SK-N-SH treated with all-trans-retinoic acid at 6 μM for 48 hours (cell line): Measurements from ENCODE around the gene STARD6.

Experiments
- ATAC-seq: fragments of 200-7000 bp; cut with Tn5 transposase; 3 replicates; pipeline ENCODE4 v1.9.1; 2020; ENCODE audit warnings: mild to moderate bottlenecking, moderate library complexity
- BACH2 ChIP-seq: fragments of 250-450 bp; sonication (Bioruptor Pico); IDR thresholded peaks from 2 replicates; pipeline ENCODE4 v1.9.0; 2021; ENCODE audit warnings: mild to moderate bottlenecking, borderline replicate concordance
- CSDC2 ChIP-seq: fragments of 250-450 bp; sonication (Bioruptor Pico); IDR thresholded peaks from 2 replicates; pipeline ENCODE4 v1.5.0; 2020; ENCODE audit warnings: mild to moderate bottlenecking, moderate library complexity
- ESRRG ChIP-seq: fragments of 250-450 bp; sonication (Bioruptor Pico); IDR thresholded peaks from 2 replicates; pipeline ENCODE4 v1.6.1; 2021; ENCODE audit warnings: mild to moderate bottlenecking
- GLIS3 ChIP-seq: fragments of 250-450 bp; sonication (Bioruptor Pico); IDR thresholded peaks from 2 replicates; pipeline ENCODE4 v1.5.0; 2020; ENCODE audit warnings: mild to moderate bottlenecking, moderate library complexity
- ISL1 ChIP-seq: fragments of 250-450 bp; sonication (Bioruptor Pico); IDR thresholded peaks from 2 replicates; pipeline ENCODE4 v2.1.2; 2022; ENCODE audit warnings: mild to moderate bottlenecking, moderate library complexity
- OSR1 ChIP-seq: fragments of 250-450 bp; sonication (Bioruptor Pico); IDR thresholded peaks from 2 replicates; pipeline ENCODE4 v1.8.0; 2022; ENCODE audit warnings: moderate library complexity, mild to moderate bottlenecking, inconsistent platforms
- RARB ChIP-seq: fragments of 250-450 bp; sonication (Bioruptor Pico); IDR thresholded peaks from 2 replicates; pipeline ENCODE4 v1.8.0; 2021; ENCODE audit warnings: mild to moderate bottlenecking, moderate library complexity
- SNAI2 ChIP-seq: fragments of 250-450 bp; sonication (Bioruptor Pico); IDR thresholded peaks from 2 replicates; pipeline ENCODE4 v1.5.0; 2020; ENCODE audit warnings: mild to moderate bottlenecking, moderate library complexity
- TCF4 ChIP-seq: fragments of 250-450 bp; sonication (Bioruptor Pico); IDR thresholded peaks from 2 replicates; pipeline ENCODE4 v1.8.0; 2021; ENCODE audit warnings: mild to moderate bottlenecking, moderate library complexity, borderline replicate concordance
- TOX ChIP-seq: fragments of 250-450 bp; sonication (Bioruptor Pico); IDR thresholded peaks from 2 replicates; pipeline ENCODE4 v1.8.0; 2021; ENCODE audit warnings: mild to moderate bottlenecking, moderate library complexity, borderline replicate concordance
- ZC3H10 ChIP-seq: fragments of 250-450 bp; sonication (Bioruptor Pico); IDR thresholded peaks from 2 replicates; pipeline ENCODE4 v1.5.1; 2021; ENCODE audit warnings: mild to moderate bottlenecking, moderate library complexity
- ZFP3 ChIP-seq: fragments of 250-450 bp; sonication (Bioruptor Pico); IDR thresholded peaks from 2 replicates; pipeline ENCODE4 v1.5.0; 2020; ENCODE audit warnings: mild to moderate bottlenecking, moderate library complexity
- ZFP30 ChIP-seq: fragments of 450-650 bp; formaldehyde crosslinking; IDR thresholded peaks from 2 replicates; pipeline ENCODE4 v1.5.0; 2022; ENCODE audit warnings: mild to moderate bottlenecking, moderate library complexity
- ZNF565 ChIP-seq: fragments of 450-650 bp; formaldehyde crosslinking; conservative IDR thresholded peaks from 2 replicates; pipeline ENCODE4 v1.5.0; 2020; ENCODE audit warnings: low read depth, mild to moderate bottlenecking, moderate library complexity
- ZNF70 ChIP-seq: fragments of 450-650 bp; formaldehyde crosslinking; IDR thresholded peaks from 2 replicates; pipeline ENCODE4 v1.5.0; 2020; ENCODE audit warnings: mild to moderate bottlenecking, moderate library complexity
- TF ChIP-seq, protein P1 (sequence below): fragments of 250-450 bp; sonication (Bioruptor Pico); IDR thresholded peaks from 2 replicates; pipeline ENCODE4 v1.8.0; 2020; ENCODE audit warnings: mild to moderate bottlenecking, moderate library complexity, borderline replicate concordance
- TF ChIP-seq, protein P2 (sequence below): fragments of 250-450 bp; sonication (Bioruptor Pico); IDR thresholded peaks from 2 replicates; pipeline ENCODE4 v1.5.0; 2020; ENCODE audit warnings: mild to moderate bottlenecking, moderate library complexity
- TF ChIP-seq, protein P3 (sequence below): fragments of 250-450 bp; sonication (Bioruptor Pico); IDR thresholded peaks from 2 replicates; pipeline ENCODE4 v1.5.1; 2020; ENCODE audit warnings: low read depth, mild to moderate bottlenecking, moderate library complexity

STARD6 gene

DNA sequence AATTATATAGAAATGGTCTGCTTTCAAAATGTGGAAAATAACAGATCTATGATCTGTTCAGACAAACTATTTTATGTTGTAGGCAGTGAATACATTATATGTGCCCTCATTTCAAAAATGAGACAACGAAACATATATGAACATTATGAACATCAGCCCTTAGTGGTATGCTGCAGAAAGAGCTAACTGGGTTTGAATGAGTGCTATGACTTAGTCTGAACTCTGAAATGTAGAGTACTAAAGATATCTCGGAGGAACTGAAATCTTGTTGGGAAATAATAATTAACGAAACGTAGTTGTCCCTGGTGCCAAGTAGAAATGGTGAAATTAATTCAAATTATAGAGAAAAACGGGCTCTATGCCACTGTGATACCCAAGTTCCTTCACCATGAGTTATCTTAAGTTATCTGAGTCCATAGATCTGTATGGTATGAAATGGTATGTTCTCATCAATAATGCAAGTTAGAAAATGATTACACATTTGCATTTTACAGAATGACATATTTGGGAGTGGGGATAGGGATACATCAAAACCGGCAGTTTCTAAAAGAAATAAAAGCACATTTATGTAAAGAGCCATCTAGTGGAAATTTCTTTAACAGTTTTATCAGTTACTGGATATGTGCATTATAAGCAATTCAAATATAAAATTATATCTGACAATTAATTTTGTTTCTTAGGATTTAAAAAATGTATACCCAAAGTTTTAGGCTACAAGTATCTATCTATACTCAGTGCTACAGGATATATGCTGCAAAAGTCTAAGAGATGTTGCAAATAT, 26.7 kb downstream of the STARD6 start (continued):
- TF ChIP-seq, protein P1, sequence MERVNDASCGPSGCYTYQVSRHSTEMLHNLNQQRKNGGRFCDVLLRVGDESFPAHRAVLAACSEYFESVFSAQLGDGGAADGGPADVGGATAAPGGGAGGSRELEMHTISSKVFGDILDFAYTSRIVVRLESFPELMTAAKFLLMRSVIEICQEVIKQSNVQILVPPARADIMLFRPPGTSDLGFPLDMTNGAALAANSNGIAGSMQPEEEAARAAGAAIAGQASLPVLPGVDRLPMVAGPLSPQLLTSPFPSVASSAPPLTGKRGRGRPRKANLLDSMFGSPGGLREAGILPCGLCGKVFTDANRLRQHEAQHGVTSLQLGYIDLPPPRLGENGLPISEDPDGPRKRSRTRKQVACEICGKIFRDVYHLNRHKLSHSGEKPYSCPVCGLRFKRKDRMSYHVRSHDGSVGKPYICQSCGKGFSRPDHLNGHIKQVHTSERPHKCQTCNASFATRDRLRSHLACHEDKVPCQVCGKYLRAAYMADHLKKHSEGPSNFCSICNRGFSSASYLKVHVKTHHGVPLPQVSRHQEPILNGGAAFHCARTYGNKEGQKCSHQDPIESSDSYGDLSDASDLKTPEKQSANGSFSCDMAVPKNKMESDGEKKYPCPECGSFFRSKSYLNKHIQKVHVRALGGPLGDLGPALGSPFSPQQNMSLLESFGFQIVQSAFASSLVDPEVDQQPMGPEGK: no peak
- TF ChIP-seq ZNF70 (CRISPR knock-in tag) (no peak), ESRRG (CRISPR knock-in tag) (no peak), OSR1 (CRISPR knock-in tag) (no peak)

DNA sequence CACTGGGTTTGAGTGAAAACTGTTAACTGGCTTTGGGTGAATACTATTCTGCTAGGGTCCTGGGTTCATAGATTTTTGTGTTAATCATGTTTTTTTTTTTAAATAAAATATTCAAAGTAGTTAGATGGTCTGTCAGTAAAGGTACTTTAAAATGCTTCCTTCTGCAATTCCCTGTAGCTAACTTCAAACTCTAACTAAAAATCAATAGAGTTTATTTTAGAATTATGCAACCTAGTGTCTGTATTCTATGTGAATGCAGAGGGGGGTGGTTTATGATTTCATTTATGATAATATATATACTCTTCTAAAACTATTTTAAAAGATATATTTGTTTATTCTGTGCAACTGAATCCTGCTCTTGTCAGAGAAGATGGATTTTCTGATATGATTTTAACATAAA, 27.9 kb downstream of the STARD6 start:
- ATAC-seq: no peak
- TF ChIP-seq OSR1 (CRISPR knock-in tag): no peak
- no peak for TF ChIP-seq ZNF565
- no peak for TF ChIP-seq CSDC2 (CRISPR knock-in tag)
- TF ChIP-seq TOX: no peak
- no peak for TF ChIP-seq ZFP3 (CRISPR knock-in tag)
- TF ChIP-seq ZNF70 (CRISPR knock-in tag): no peak
- no peak for TF ChIP-seq ISL1 (CRISPR knock-in tag)
- no peak for TF ChIP-seq BACH2 (CRISPR knock-in tag)
- TF ChIP-seq SNAI2 (CRISPR knock-in tag): no peak
- no peak for TF ChIP-seq ZC3H10 (CRISPR knock-in tag)
- no peak for TF ChIP-seq RARB (CRISPR knock-in tag)
- TF ChIP-seq, all 23 proteins: peak for 0

DNA sequence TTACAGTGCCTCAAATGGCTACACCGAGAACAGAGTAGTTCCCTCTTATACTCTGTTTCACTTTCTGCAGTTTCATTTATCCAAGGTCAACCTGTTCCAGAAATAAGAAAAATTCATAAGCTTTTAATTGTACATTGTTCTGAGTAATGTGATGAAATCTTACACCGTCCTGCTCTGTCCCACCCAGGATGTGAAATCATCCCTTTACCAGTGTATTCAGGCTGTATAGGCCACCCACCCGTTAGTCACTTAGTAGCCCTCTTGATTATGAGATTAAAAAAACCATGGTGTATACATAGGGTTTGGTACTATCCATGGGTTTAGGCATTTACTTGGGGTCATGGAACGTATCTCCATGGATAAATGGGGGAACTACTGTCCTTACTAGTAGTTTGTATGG, 29.8 kb downstream of the STARD6 start:
- no peak for TF ChIP-seq GLIS3 (CRISPR knock-in tag)
- TF ChIP-seq TCF4 (CRISPR knock-in tag): no peak
- TF ChIP-seq, protein P2, sequence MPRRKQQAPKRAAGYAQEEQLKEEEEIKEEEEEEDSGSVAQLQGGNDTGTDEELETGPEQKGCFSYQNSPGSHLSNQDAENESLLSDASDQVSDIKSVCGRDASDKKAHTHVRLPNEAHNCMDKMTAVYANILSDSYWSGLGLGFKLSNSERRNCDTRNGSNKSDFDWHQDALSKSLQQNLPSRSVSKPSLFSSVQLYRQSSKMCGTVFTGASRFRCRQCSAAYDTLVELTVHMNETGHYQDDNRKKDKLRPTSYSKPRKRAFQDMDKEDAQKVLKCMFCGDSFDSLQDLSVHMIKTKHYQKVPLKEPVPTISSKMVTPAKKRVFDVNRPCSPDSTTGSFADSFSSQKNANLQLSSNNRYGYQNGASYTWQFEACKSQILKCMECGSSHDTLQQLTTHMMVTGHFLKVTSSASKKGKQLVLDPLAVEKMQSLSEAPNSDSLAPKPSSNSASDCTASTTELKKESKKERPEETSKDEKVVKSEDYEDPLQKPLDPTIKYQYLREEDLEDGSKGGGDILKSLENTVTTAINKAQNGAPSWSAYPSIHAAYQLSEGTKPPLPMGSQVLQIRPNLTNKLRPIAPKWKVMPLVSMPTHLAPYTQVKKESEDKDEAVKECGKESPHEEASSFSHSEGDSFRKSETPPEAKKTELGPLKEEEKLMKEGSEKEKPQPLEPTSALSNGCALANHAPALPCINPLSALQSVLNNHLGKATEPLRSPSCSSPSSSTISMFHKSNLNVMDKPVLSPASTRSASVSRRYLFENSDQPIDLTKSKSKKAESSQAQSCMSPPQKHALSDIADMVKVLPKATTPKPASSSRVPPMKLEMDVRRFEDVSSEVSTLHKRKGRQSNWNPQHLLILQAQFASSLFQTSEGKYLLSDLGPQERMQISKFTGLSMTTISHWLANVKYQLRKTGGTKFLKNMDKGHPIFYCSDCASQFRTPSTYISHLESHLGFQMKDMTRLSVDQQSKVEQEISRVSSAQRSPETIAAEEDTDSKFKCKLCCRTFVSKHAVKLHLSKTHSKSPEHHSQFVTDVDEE (CRISPR knock-in tag): no peak
- no peak for ATAC-seq

DNA sequence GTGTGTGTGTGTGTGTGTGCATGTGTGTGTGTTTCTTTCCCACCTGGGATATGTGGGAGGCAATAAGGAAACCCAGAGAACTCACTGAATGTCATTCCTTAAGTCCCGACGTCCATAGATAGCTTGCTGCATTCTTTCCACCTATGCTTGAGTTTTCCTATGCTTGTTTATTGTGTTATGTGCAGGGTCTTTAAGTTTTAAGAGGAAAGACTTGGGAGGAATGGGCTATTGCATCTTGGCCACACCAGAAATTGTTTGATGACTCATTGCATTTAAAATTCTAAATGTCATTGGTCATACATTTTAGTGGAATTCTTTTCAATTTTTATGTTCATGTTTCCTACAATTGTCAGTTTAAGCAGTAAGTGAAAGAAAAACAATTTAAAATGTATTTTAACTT, 33.7 kb downstream of the STARD6 start:
- no peak for ATAC-seq
- TF ChIP-seq SNAI2 (CRISPR knock-in tag) (no peak), ISL1 (CRISPR knock-in tag) (peak; percentile 18; the same call in 1 of the 2 replicates)

DNA sequence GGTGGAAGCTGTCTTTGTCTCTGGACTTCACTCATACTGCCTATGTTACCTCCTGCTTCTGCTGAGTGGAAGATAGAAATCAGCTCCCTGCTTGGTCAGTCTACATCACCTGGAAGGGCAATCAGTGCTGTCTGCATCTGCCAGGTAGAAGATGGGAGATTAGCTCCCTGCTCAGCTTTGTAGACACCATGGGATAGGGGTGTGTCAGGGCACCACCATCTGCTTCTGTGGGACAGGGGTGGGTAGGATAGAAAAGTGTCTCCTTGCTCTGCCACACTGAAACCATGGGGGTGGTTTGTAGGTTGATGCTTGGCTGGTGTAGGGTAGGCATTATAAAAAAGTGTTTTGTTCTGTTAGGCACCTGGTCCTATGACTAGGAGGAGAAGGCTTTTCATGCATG, 34.1 kb downstream of the STARD6 start:
- ATAC-seq: no peak
- no peak for TF ChIP-seq OSR1 (CRISPR knock-in tag)
- TF ChIP-seq, protein P1: no peak
- no peak for TF ChIP-seq BACH2 (CRISPR knock-in tag)

DNA sequence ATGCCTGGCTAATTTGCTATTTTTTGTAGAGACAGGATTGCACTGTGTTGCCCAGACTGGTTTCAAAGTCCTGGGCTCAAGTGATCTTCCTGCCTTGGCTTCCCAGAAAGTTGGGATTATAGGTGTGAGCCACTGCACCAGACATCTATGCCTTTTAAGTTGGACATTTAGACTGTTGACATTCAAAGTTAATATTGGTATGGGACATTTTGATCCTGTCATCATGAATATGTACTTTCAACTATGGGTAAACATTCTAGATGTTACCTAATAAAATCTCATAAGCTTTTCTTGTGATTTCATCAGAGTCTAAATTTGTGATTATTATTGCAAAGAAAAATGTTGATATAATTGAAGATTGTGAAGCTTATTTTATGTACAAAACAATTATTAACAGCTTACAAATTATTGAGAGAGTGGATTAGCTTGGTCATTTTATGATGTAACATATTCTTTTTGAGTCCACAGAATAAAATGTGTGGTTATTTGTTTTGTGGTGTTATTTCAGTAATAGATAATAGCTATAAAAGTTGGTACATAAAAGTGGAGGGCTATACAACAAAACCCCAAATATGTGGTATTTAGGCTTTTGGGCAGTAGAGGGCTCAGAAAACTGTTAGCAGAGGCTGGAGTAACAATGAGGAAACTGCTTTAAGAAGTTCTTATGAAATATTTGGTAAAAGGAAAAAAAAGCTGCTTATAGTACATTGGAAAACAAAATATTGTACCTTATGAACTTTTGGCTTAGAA, 41.4 kb downstream of the STARD6 start:
- no peak for ATAC-seq
- no peak for TF ChIP-seq ZNF565
- TF ChIP-seq ZNF70 (CRISPR knock-in tag): no peak
- no peak for TF ChIP-seq ZC3H10 (CRISPR knock-in tag)
- no peak for TF ChIP-seq ESRRG (CRISPR knock-in tag)
- no peak for TF ChIP-seq TCF4 (CRISPR knock-in tag)
- TF ChIP-seq RARB (CRISPR knock-in tag): no peak
- no peak for TF ChIP-seq ZFP30
- TF ChIP-seq BACH2 (CRISPR knock-in tag): no peak
- TF ChIP-seq, protein P3, sequence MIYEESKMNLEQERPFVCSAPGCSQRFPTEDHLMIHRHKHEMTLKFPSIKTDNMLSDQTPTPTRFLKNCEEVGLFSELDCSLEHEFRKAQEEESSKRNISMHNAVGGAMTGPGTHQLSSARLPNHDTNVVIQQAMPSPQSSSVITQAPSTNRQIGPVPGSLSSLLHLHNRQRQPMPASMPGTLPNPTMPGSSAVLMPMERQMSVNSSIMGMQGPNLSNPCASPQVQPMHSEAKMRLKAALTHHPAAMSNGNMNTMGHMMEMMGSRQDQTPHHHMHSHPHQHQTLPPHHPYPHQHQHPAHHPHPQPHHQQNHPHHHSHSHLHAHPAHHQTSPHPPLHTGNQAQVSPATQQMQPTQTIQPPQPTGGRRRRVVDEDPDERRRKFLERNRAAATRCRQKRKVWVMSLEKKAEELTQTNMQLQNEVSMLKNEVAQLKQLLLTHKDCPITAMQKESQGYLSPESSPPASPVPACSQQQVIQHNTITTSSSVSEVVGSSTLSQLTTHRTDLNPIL (CRISPR knock-in tag): no peak
- TF ChIP-seq, protein P1: no peak
